Motor neuron (in vitro differentiated cells): Measurements from ENCODE around the gene SPRYD3. TPM values are rescaled to one million over a fixed set of nuclear protein-coding genes. Genes with fewer than 3 reads are reported as not detected.

ENCODE experiments used
- ATAC-seq, 8 experiments: fragments of 200-7000 bp; cut with Tn5 transposase; replicated peaks in 6 of 8; 2 replicates each; pipeline ENCODE4 v1.8.0; 2021; ENCODE audit warnings: mild to moderate bottlenecking in 8 of 8, moderate library complexity in 8 of 8
- H3K27ac ChIP-seq, 2 donors: fragments of 250-450 bp; sonication (Bioruptor Pico); 2 replicates each; pipeline ENCODE4 v1.9.0; 2021; ENCODE audit warnings: antibody characterized with exemption in 2 of 2, mild to moderate bottlenecking in 2 of 2, moderate library complexity in 1 of 2
- H3K4me1 ChIP-seq, 2 donors: fragments of 250-450 bp; sonication (Bioruptor Pico); replicated peaks in 1 of 2; 2 replicates each; pipeline ENCODE4 v1.6.1; 2021; ENCODE audit warnings: antibody characterized with exemption in 2 of 2, mild to moderate bottlenecking in 2 of 2, moderate library complexity in 1 of 2
- H3K4me3 ChIP-seq, 5 donors: fragments of 250-450 bp; sonication (Bioruptor Pico); 2 replicates each; pipeline ENCODE4 v1.9.0; 2021; ENCODE audit warnings: antibody characterized with exemption in 5 of 5, mild to moderate bottlenecking in 5 of 5, moderate library complexity in 4 of 5
- WGBS, 10 experiments: fragments of 450-650 bp; shearing (Covaris generic); methylation state at CpG; one replicate each; pipeline ENCODE4 v1.0.0; 2022; 5-methylcytosine and 5-hydroxymethylcytosine counted together
- in situ Hi-C, 9 experiments: fragments of 400-800 bp; cut with MboI; loops; one replicate each; pipeline ENCODE4 v1.15.0; 2021; ENCODE audit warnings: low sequenced_read_pairs in 9 of 9, low pct_unique_long_range_greater_than_20kb in 2 of 9; ENCODE audit not compliant: unreplicated experiment in 9 of 9
- total RNA-seq, 8 experiments: library from RNA; unstranded; fragments of 300-600 nt; gene quantifications; 2 replicates each; pipeline versions ENCODE4 v1.2.3 to v1.2.4, GENCODE V29; 2022

SPRYD3 gene
- total RNA-seq, 8 experiments from 2014 or later: 10.8 to 40.1 (median 17.9) TPM

DNA sequence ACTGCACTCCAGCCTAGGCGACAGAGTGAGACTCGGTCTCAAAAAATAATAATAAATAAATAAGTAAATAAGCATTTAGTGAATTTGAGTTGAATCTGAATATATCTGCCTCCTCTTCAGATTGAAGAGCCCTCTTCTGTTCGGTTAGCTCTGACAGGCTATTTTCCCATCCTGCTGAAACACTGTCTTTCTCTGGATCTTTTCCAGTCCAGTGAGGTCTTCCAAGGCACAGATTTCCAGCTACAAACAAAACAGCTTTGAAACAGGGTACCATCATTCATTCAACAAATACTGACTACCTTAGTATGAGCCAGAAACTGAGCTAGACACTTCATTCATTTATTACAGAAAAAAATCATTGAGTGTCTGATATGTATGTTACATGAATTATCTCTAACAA, 7.2 kb upstream of the SPRYD3 start:
- Histone ChIP-seq H3K4me3 (no peak overlapping the region), H3K4me1 (no peaks in the 10 kb centered on the region), H3K27ac (no peak overlapping the region)
- in situ Hi-C loops: no loop called here
- ATAC-seq: no peak
- 14 to 100% (median 93%) methylated on average over 1 to 3 of the region's 3 CpGs; no CpG with 5 or more reads in 4 of the 10 experiments for WGBS, 10 experiments

- peaks cover 11 to 14% of the 10 kb centered on the region in 2 donors for H3K4me1 ChIP-seq
- WGBS, 10 experiments: 17 to 89% (median 56%) methylated on average over 1 to 2 of the region's 2 CpGs
- no peak for ATAC-seq
- in situ Hi-C loops: no loop called here
- no peak overlapping the region for H3K4me3 ChIP-seq
- no peak overlapping the region for H3K27ac ChIP-seq
Observed at GRCh38 chr12:53082637-53083175, 3.5 kb upstream of the SPRYD3 start.

GRCh38 chr12:53078425-53079225, 565 bp downstream of the SPRYD3 start:
- WGBS, 10 experiments: 0 to 83% (median 7%) methylated on average over 1 to 8 of the region's 25 CpGs; no CpG with 5 or more reads in 2 of the 10 experiments
- peak in 3 of 8 experiments; percentile 10 to 70 (median 64) for ATAC-seq
- H3K4me3 ChIP-seq: peak overlapping the region; percentile 48 to 57 (median 55)
- H3K4me1 ChIP-seq: peaks cover 13 to 14% of the 10 kb centered on the region in 2 donors
- in situ Hi-C loops: no loop called here
- H3K27ac ChIP-seq: peak overlapping the region; percentile 82 to 96

DNA sequence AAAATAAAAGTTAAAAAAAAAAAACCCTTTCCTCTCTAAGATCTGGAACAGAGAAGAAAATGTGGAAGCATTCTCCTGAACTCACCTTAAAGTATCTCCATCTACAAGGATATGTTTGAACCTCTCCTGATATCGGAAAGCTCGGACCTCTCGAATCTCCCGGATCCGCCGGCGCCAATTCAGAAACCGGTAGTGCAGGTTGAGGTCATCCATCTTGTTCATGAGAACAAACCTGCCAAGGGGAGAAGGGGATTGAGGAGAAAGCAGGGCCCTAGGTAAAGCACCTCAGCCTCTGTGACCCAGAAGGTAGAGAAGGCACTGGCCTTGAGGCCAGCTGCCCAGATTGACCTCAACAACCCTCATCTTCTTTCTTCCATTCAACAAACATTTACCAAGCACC, 2.2 kb downstream of the SPRYD3 start:
- in situ Hi-C loops: no loop called here
- Histone ChIP-seq H3K4me3 (no peak overlapping the region), H3K27ac (no peak overlapping the region), H3K4me1 (peaks cover 13 to 19% of the 10 kb centered on the region in 2 donors)
- no peak for ATAC-seq
- WGBS, 10 experiments: 83 to 100% (median 95%) methylated on average over 1 to 8 of the region's 8 CpGs; no CpG with 5 or more reads in 1 of the 10 experiments

- Histone ChIP-seq H3K4me3 (no peak overlapping the region), H3K4me1 (peaks cover 13 to 19% of the 10 kb centered on the region in 2 donors), H3K27ac (no peak overlapping the region)
- no peak for ATAC-seq
- WGBS, 10 experiments: 100% methylated on average over 1 to 2 of the region's 3 CpGs; no CpG with 5 or more reads in 5 of the 10 experiments
- in situ Hi-C loops: no loop called here
Observed at GRCh38 chr12:53076461-53076860, 2.7 kb downstream of the SPRYD3 start.

DNA sequence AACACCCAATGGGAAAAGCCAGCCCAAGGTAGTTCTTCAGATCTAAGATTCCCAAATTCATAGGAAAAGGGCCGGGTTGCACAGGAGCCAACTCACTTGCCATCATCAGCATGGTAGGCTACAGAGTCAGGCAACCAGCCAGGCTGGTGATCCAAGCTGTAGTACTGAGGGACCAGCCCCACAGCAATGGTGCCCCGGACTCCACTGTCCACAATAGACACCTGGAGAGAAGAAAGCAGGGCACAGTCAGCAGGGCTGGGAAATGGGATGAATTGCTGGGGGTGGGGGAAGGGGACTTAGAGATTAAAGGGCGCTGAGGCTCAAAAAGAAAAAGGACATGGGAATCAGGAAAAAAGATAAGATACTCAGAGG, 4.2 kb downstream of the SPRYD3 start:
- 67 to 100% (median 93%) methylated on average over 1 to 3 of the region's 3 CpGs; no CpG with 5 or more reads in 1 of the 10 experiments for WGBS, 10 experiments
- in situ Hi-C loops: no loop called here

GRCh38 chr12:53074283-53074998, 4.7 kb downstream of the SPRYD3 start:
- WGBS, 10 experiments: 63 to 100% (median 96%) methylated on average over 1 to 7 of the region's 11 CpGs; no CpG with 5 or more reads in 1 of the 10 experiments
- ATAC-seq: no peak
- in situ Hi-C loops: no loop called here
- no peak overlapping the region for H3K4me3 ChIP-seq
- H3K27ac ChIP-seq: no peak overlapping the region
- peaks cover 9 to 13% of the 10 kb centered on the region in 2 donors for H3K4me1 ChIP-seq

More for the DNA sequence above, 4.2 kb downstream of the SPRYD3 start:
- ATAC-seq: no peak
- Histone ChIP-seq H3K4me3 (no peak overlapping the region), H3K4me1 (peaks cover 11 to 15% of the 10 kb centered on the region in 2 donors), H3K27ac (no peak overlapping the region)

DNA sequence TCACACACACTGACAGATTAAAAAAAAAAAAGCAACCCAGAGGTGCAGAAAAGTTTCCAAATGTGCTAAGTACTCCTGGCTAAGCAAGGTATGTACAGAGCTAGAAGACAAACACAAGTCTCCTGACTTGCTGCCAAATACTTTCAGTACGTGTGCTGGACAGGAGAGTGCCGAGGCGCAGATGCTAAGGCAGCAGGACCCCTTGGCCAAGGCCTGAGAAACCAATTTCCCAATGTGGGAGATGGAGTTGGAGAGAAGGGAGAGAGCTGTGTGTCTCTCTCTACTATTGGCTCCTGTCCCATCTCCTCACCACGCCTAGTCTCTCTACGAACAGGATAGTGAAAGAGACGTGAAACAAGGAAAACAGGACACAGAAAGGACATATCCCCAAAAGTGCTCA, 5.3 kb downstream of the SPRYD3 start:
- Histone ChIP-seq H3K27ac (no peak overlapping the region), H3K4me3 (no peak overlapping the region), H3K4me1 (peaks cover 9 to 13% of the 10 kb centered on the region in 2 donors)
- WGBS, 10 experiments: 82 to 95% (median 90%) methylated on average over 3 to 6 of the region's 6 CpGs; no CpG with 5 or more reads in 5 of the 10 experiments
- ATAC-seq: no peak
- in situ Hi-C loops: no loop called here

DNA sequence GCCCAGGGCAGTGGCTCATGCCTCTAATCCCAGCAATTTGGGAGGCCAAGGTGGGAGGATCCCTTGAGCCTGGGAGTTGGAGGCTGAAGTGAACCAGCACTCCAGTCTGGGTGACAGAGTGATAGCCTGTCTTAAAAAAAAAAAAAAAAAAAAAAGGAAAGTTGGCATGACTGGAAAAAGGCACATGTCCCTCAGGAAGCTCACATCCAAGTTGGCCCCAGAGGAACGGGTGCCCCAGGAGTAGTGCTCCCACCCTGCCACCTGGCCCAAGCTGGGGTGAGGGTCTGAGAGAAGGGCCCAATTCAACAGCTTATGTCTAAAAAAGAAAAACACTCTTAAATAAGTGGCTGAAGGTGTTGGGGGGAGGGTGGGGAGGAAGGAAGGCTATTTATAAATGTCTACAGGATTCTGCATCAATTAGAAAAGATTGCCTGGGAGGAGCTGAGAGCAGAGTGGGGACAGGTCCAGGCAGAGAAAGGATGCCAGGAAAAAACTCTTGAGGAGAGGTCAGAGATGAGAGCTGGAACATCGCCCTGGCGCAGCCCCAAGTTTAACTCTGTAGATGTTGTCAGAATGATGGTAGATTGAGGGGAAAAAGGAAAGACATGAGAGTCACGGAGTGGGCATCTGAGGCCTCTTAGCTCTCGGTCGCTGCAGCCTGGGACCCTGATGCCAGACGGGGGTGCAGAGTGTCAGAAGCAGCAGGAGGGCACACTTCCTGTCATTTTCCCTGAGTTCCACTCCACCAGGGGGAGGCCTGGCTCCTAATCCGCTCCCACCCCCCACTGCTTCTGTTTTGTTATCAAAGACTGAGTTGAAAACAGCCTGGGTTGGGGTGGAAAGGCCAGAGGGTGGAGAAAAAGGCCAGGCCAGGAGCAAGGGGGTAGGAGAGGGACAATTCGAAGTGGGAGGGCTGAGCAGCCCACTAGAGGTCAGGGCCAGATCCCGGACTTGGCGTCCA, 7.3 kb downstream of the SPRYD3 start:
- Histone ChIP-seq H3K4me3 (no peak overlapping the region), H3K27ac (no peak overlapping the region), H3K4me1 (peaks cover 0 to 5% of the 10 kb centered on the region in 2 donors)
- in situ Hi-C loops: no loop called here
- 0 to 83% (median 45%) methylated on average over 1 to 11 of the region's 11 CpGs; no CpG with 5 or more reads in 3 of the 10 experiments for WGBS, 10 experiments
- ATAC-seq: peak in 1 of 8 experiments; percentile 41

DNA sequence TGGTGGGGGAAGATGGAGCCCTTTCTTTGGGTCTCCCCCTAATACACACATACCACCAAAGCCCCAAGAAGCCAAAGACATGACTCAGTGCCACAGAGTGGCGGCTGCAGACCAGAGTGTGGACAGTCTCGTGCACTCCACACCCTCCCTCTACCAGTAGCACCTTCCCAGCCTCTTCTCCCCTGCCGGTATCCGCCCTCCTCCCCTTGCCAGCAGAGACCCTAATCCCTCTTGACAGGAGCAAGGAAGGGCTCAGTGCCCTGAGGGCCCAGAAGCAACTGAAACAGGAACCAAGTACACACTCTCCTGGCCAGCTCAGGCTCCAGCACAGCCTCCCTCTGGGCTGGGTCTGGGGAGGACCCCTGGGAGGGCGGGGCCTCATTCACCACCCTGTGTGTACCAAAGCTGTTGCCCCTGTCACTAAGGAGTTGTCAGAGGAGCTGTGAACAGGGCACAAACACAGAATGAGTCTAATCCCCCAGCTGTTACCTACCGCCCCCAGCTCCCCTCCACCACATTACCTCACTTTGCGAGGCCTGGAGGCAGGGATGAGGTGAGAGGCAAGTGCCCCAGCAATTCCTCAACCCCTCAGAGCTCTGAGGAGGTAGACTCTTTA, 8.2 kb downstream of the SPRYD3 start:
- peaks cover 0 to 5% of the 10 kb centered on the region in 2 donors for H3K4me1 ChIP-seq
- 20 to 100% (median 50%) methylated on average over 1 to 2 of the region's 7 CpGs; no CpG with 5 or more reads in 6 of the 10 experiments for WGBS, 10 experiments
- H3K4me3 ChIP-seq: no peak overlapping the region
- H3K27ac ChIP-seq: no peak overlapping the region
- ATAC-seq: peak in 5 of 8 experiments; percentile 29 to 86 (median 48)
- in situ Hi-C loops: no loop called here

DNA sequence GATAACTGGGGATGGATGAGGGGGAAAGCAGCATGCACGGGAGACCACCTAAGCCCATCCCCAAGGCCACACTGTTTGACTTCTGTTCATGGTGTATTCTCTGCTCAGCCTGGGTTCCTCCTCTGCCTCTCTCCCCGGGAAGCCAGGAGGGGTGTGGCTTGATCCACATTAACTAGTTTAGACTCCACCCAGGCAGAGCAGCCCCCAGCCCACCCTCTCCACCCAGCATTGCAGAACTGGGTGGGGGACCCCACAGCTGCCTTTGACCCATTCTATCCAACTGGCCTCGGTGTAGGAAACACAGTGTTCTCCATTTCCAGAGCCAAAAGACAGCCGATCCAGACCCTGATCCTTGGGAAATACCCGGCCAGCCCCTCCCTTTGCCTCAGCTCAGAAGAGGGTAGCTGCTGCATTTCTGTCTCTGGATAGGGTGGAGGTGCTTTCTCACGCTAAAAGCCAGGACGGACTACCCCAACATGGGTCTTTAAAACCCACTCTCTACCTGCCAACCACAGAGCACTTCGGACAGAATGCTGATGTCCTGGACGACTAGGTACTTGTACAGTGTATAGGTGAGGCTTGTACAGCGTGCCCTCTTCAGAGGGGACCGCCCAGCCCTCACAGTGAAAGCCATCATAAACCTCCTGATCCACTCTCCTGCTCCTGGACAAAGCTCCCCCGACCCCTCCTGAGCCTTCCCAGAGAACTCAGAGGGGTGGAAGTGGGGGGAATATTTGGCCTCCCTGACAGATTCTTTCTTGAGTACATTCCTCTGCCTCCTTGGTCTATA, 9.4 kb downstream of the SPRYD3 start:
- WGBS, 10 experiments: 22 to 83% (median 78%) methylated on average over 4 to 6 of the region's 12 CpGs; no CpG with 5 or more reads in 5 of the 10 experiments
- Histone ChIP-seq H3K27ac (no peak overlapping the region), H3K4me3 (no peak overlapping the region), H3K4me1 (peaks cover 0 to 5% of the 10 kb centered on the region in 2 donors)
- in situ Hi-C loops: no loop called here
- ATAC-seq: peak in 2 of 8 experiments; percentile 3 to 32
